Smooth muscle cell (in vitro differentiated cells): ENCODE measurements around the gene FBXO21. TPM values are rescaled to one million over a fixed set of nuclear protein-coding genes. Genes with fewer than 3 reads are reported as not detected.
A peak's percentile ranks its signal among the peaks of the same experiment; 100 is the strongest.
"Not testable (repeated sequence)": the region's sequence is repeated elsewhere in the genome, so short reads cannot be mapped to it uniquely, and the experiment has no call there.

ENCODE experiments used
- DNase-seq: peaks from one replicate; lab custom pipeline; 2025; ENCODE audit not compliant: unreplicated experiment; lab: John Stamatoyannopoulos, UW
- H2AFZ ChIP-seq: fragments of 200-600 bp; sonication (generic); 2 replicates; pipeline ENCODE4 v1.6.0; 2016; ENCODE audit warnings: antibody characterized with exemption, low read depth, mild to moderate bottlenecking
- H3F3A ChIP-seq: fragments of 200-600 bp; sonication (generic); 2 replicates; pipeline ENCODE4 v1.6.0; 2017; ENCODE audit warnings: antibody characterized with exemption, low read depth
- H3K27ac ChIP-seq: fragments of 200-600 bp; sonication (generic); 2 replicates; pipeline ENCODE4 v1.5.1; 2016; ENCODE audit warnings: low read depth, mild to moderate bottlenecking
- H3K27me3 ChIP-seq: fragments of 200-600 bp; sonication (generic); 2 replicates; pipeline ENCODE4 v1.6.1; 2016; ENCODE audit warnings: low read depth, mild to moderate bottlenecking
- H3K36me3 ChIP-seq: fragments of 200-600 bp; sonication (generic); 2 replicates; pipeline ENCODE4 v1.5.1; 2016; ENCODE audit warnings: low read depth
- H3K4me1 ChIP-seq: fragments of 200-600 bp; sonication (generic); 2 replicates; pipeline ENCODE4 v1.5.1; 2016; ENCODE audit warnings: low read depth
- H3K4me2 ChIP-seq: fragments of 200-600 bp; sonication (generic); 2 replicates; pipeline ENCODE4 v1.6.0; 2016; ENCODE audit warnings: mild to moderate bottlenecking
- H3K4me3 ChIP-seq: fragments of 200-600 bp; sonication (generic); 2 replicates; pipeline ENCODE4 v1.5.1; 2016; ENCODE audit warnings: mild to moderate bottlenecking
- H3K79me2 ChIP-seq: fragments of 200-600 bp; sonication (generic); 2 replicates; pipeline ENCODE4 v1.6.0; 2016; ENCODE audit warnings: low read depth, mild to moderate bottlenecking
- H3K9ac ChIP-seq: fragments of 200-600 bp; sonication (generic); 2 replicates; pipeline ENCODE4 v1.6.0; 2016; ENCODE audit warnings: low read depth
- H3K9me3 ChIP-seq: fragments of 200-600 bp; sonication (generic); replicated peaks from 2 replicates; pipeline ENCODE4 v1.5.1; 2016; ENCODE audit warnings: low read depth
- H4K20me1 ChIP-seq: fragments of 200-600 bp; sonication (generic); 2 replicates; pipeline ENCODE4 v1.6.0; 2016; ENCODE audit warnings: low read depth
- WGBS: methylation state at CpG from one replicate; pipeline ENCODE4 v1.1.7; 2016; ENCODE audit warnings: low lambda C conversion rate; 5-methylcytosine and 5-hydroxymethylcytosine counted together
- polyA plus RNA-seq: library from polyadenylated mRNA; unstranded; fragments of >200 nt; fragmentation: Nextera tagmentation; extraction: Ambion mirVana; gene quantifications from 2 replicates; pipeline ENCODE4 v1.2.1, GENCODE V29; 2016
- total RNA-seq: library from RNA; depleted of rRNA; stranded (reverse); fragments of >200 nt; gene quantifications from 2 replicates; pipeline ENCODE4 v1.2.3, GENCODE V29; 2014
- TF ChIP-seq, protein P1 (sequence below): fragments of 200-600 bp; sonication (generic); IDR thresholded peaks from 2 replicates; pipeline ENCODE4 v1.5.1; 2017; ENCODE audit warnings: borderline replicate concordance, mild to moderate bottlenecking, antibody characterized with exemption; ENCODE audit not compliant: insufficient read depth, poor library complexity, severe bottlenecking

FBXO21 gene
- total and polyA plus RNA-seq, 2 experiments from 2014 or later = 46.9 to 75.2 TPM

DNA sequence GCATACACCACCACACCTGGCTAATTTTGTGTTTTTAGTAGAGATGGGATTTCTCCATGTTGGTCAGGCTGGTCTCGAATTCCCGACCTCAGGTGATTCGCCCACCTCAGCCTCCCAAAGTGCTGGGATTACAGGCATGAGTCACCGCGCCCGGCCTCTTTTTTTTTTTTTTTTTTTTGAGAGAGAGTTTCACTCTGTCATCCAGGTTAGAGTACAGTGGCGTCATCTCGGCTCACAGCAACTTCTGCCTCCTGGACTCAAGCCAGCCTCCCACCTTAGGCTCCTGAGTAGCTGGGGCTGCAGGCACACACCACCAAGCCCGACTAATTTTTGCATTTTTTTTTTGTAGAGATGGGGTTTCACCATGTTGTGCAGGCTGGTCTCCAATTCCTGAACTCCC lies 4.8 kb upstream of the FBXO21 start:
- H3F3A ChIP-seq, H4K20me1 ChIP-seq, H2AFZ ChIP-seq, DNase-seq, H3K4me2 ChIP-seq, H3K79me2 ChIP-seq, H3K27me3 ChIP-seq, H3K4me3 ChIP-seq, H3K36me3 ChIP-seq, H3K27ac ChIP-seq, H3K4me1 ChIP-seq, H3K9ac ChIP-seq, H3K9me3 ChIP-seq: not testable (repeated sequence)
- WGBS = 74% methylated on average over 9 of the region's 9 CpGs

DNA sequence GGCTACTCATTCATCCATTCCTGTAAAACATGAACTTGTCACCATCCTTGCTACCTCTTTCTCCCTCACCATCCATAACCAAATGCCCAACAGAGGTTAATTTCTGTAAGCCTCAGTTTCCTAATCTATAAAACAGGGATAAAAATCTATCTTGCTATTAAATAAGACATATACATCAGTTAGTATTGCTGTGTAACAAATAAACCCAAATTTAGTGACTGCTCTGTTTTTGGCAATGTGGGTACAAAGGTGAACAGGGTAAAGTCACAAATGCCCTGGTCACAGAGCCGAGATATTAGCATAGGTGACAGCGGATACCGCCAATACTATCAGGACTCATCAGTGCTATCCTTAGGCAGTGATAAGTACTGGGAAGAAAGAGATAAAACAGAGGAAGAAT lies 3.6 kb upstream of the FBXO21 start:
- Histone ChIP-seq H3K9ac (no peak overlapping the region), H3K4me3 (no peak overlapping the region), H3K27me3 (no peaks in the 10 kb centered on the region), H4K20me1 (no peaks in the 10 kb centered on the region), H3K4me2 (no peak overlapping the region), H2AFZ (no peak overlapping the region), H3K79me2 (peaks cover 6% of the 10 kb centered on the region), H3K9me3 (no peaks in the 10 kb centered on the region), H3K4me1 (no peaks in the 10 kb centered on the region), H3K27ac (no peak overlapping the region), H3F3A (no peaks in the 10 kb centered on the region), H3K36me3 (no peaks in the 10 kb centered on the region)
- WGBS = 92% methylated on average over 3 of the region's 3 CpGs
- TF ChIP-seq, protein P1, sequence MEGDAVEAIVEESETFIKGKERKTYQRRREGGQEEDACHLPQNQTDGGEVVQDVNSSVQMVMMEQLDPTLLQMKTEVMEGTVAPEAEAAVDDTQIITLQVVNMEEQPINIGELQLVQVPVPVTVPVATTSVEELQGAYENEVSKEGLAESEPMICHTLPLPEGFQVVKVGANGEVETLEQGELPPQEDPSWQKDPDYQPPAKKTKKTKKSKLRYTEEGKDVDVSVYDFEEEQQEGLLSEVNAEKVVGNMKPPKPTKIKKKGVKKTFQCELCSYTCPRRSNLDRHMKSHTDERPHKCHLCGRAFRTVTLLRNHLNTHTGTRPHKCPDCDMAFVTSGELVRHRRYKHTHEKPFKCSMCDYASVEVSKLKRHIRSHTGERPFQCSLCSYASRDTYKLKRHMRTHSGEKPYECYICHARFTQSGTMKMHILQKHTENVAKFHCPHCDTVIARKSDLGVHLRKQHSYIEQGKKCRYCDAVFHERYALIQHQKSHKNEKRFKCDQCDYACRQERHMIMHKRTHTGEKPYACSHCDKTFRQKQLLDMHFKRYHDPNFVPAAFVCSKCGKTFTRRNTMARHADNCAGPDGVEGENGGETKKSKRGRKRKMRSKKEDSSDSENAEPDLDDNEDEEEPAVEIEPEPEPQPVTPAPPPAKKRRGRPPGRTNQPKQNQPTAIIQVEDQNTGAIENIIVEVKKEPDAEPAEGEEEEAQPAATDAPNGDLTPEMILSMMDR = no peak
- DNase-seq = no peak

DNA sequence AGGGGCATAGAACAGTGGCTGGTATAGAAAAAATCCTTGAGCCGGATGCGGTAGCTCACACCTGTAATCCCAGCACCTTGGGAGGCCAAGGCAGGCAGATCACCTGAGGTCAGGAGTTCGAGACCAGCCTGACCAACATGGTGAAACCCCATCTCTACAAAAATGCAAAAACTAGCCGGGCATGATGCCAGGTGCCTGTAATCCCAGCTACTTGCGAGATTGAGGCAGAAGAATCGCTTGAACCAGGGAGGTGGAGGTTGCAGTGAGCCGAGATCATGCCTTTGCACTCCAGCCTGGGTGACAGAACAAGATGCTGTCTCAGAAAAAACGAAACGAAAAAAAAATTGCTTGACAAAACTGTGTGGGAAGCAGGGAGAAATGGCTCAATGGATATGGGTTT lies 2.3 kb upstream of the FBXO21 start:
- not testable (repeated sequence) for H4K20me1 ChIP-seq, H3K36me3 ChIP-seq, H3K4me3 ChIP-seq, DNase-seq, H3F3A ChIP-seq, H2AFZ ChIP-seq, H3K9me3 ChIP-seq, H3K4me1 ChIP-seq, H3K9ac ChIP-seq, H3K4me2 ChIP-seq, H3K27ac ChIP-seq, H3K27me3 ChIP-seq
- peaks cover 19% of the 10 kb centered on the region for H3K79me2 ChIP-seq
- 93% methylated on average over 9 of the region's 9 CpGs for WGBS

DNA sequence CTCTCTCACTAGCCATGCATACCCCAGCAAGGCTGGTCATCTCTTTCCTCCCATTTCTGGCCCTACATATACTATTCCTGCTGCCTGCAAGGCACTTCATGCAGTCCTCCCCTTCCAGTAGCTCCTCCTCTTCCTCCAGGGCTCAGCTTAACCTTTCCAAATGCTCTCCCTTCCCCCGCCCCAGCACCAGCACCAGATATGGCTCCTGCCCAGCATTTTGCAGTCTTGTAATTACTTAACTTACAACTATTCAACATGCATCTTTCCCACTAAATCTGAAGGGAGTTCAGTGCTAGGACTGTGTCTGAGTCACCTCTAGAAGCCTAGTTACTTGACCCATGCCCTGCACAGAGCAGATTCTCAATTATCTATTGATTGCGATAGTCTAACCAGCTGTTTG lies 1.8 kb upstream of the FBXO21 start:
- 79% methylated on average over 2 of the region's 2 CpGs for WGBS
- peaks cover 21% of the 10 kb centered on the region for H3K79me2 ChIP-seq
- H3K27ac ChIP-seq = no peak overlapping the region
- H2AFZ ChIP-seq = no peak overlapping the region
- no peak overlapping the region for H3K9ac ChIP-seq
- no peak overlapping the region for H3K4me3 ChIP-seq
- DNase-seq = no peak
- peaks cover 11% of the 10 kb centered on the region for H4K20me1 ChIP-seq
- no peak overlapping the region for H3K4me2 ChIP-seq
- no peaks in the 10 kb centered on the region for H3K27me3 ChIP-seq
- H3K4me1 ChIP-seq = peaks cover 6% of the 10 kb centered on the region
- no peaks in the 10 kb centered on the region for H3F3A ChIP-seq
- H3K36me3 ChIP-seq = no peaks in the 10 kb centered on the region
- TF ChIP-seq, protein P1 = no peak
- H3K9me3 ChIP-seq = no peaks in the 10 kb centered on the region

DNA sequence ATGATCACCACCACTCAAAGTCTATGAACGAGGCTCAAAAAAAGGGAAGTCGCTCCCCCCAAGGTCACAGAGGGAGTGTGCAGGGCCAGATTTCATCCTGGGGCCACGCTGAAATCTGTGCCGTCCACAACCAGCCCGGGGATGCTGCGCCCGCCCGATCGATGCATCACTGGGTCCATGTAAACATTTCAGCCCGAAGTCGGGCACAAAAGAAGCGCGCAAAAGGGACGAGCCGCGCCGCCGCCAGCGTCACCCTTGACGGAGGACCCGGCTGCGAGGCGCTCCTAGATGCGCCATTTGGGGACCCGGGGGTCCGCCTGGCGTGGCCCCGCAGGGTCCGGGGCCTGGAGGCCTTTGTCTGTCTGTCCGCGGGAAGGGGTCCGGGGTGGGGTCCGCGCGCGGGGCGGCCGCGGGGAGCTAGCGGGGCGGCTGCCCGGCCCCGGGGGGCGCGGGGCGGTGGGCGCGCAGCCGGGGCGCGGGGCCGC lies 503 bp downstream of the FBXO21 start:
- peak; percentile 11 for DNase-seq
- peak overlapping the region; percentile 55 for H3K9ac ChIP-seq
- under 1% methylated on average over 51 of the region's 52 CpGs for WGBS
- H3K79me2 ChIP-seq = peaks cover 21% of the 10 kb centered on the region
- no peaks in the 10 kb centered on the region for H3F3A ChIP-seq
- peak overlapping the region; percentile 92 for H3K4me2 ChIP-seq
- peak overlapping the region; percentile 87 for H2AFZ ChIP-seq
- H3K9me3 ChIP-seq = no peaks in the 10 kb centered on the region
- H3K4me1 ChIP-seq = peaks cover 6% of the 10 kb centered on the region
- peaks cover 24% of the 10 kb centered on the region for H4K20me1 ChIP-seq
- peaks cover 4% of the 10 kb centered on the region for H3K36me3 ChIP-seq
- H3K4me3 ChIP-seq = peak overlapping the region; percentile 95
- peak overlapping the region; percentile 41 for H3K27ac ChIP-seq
- no peaks in the 10 kb centered on the region for H3K27me3 ChIP-seq
- TF ChIP-seq, protein P1 = no peak
